DMS 273 (cell line): Measurements from ENCODE around the gene RCE1.

Experiments used
- DNase-seq: peaks from one replicate; lab custom pipeline; 2025; ENCODE audit not compliant: unreplicated experiment; lab: John Stamatoyannopoulos, UW

The RCE1 gene

GRCh38 chr11:66844496-66845142, 1.4 kb downstream of the RCE1 start:
- DNase-seq, result no peak

- DNase-seq, result no peak
These were observed 2.1 kb downstream of the RCE1 start for GRCh38 chr11:66845143-66845875.

GRCh38 chr11:66845876-66846212, 2.6 kb downstream of the RCE1 start:
- DNase-seq, result no peak

- DNase-seq, result no peak
These were observed 3.4 kb downstream of the RCE1 start for GRCh38 chr11:66846671-66847091.

- DNase-seq, result no peak
These were observed 4.4 kb downstream of the RCE1 start for GRCh38 chr11:66847461-66848232.

GRCh38 chr11:66848671-66849500, 5.6 kb downstream of the RCE1 start:
- DNase-seq, result no peak

GRCh38 chr11:66849501-66850234, 6.4 kb downstream of the RCE1 start:
- DNase-seq, result no peak

- DNase-seq, result no peak
These were observed 7.0 kb downstream of the RCE1 start for GRCh38 chr11:66850235-66850587.

- no peak for DNase-seq
These were observed 7.5 kb downstream of the RCE1 start for GRCh38 chr11:66850588-66851238.

GRCh38 chr11:66851239-66851596, 8.0 kb downstream of the RCE1 start:
- DNase-seq, result no peak

- no peak for DNase-seq
These were observed 8.6 kb downstream of the RCE1 start for GRCh38 chr11:66851698-66852465.

GRCh38 chr11:66852466-66853241, 9.4 kb downstream of the RCE1 start:
- no peak for DNase-seq

- no peak for DNase-seq
These were observed 10.3 kb downstream of the RCE1 start for GRCh38 chr11:66853242-66854229.

GRCh38 chr11:66854231-66854661, 11.0 kb downstream of the RCE1 start:
- no peak for DNase-seq

GRCh38 chr11:66854729-66855211, 11.5 kb downstream of the RCE1 start:
- no peak for DNase-seq

GRCh38 chr11:66855574-66856495, 12.6 kb downstream of the RCE1 start:
- DNase-seq, result peak; percentile 96
